Neural cell (in vitro differentiated cells): Measurements from ENCODE around the gene CYP20A1. TPM values are rescaled to one million over a fixed set of nuclear protein-coding genes. Genes with fewer than 3 reads are reported as not detected.

Experiments used
- H2AFZ ChIP-seq: fragments of 200-600, 300-800 bp; sonication (generic), shearing (Covaris generic); 2 replicates; pipeline ENCODE4 v1.6.0; 2014; ENCODE audit warnings: low read depth, mild to moderate bottlenecking, antibody characterized with exemption, low read length, moderate library complexity
- H3F3A ChIP-seq: fragments of 200-600 bp; shearing (Covaris generic); 2 replicates; pipeline ENCODE4 v1.6.1; 2016; ENCODE audit warnings: mild to moderate bottlenecking, moderate library complexity, mixed read lengths, antibody characterized with exemption, low read length; ENCODE audit not compliant: insufficient read depth, poor library complexity, severe bottlenecking
- H3K27ac ChIP-seq: fragments of 200-600, 300-800 bp; sonication (generic), shearing (Covaris generic); 2 replicates; pipeline ENCODE4 v1.5.1; 2014; ENCODE audit warnings: mild to moderate bottlenecking, low read length, moderate library complexity
- H3K27me3 ChIP-seq: fragments of 300-800, 200-600 bp; sonication (generic), shearing (Covaris generic); 2 replicates; pipeline ENCODE4 v1.6.0; 2014; ENCODE audit warnings: mild to moderate bottlenecking, low read depth, low read length, moderate library complexity; ENCODE audit not compliant: insufficient read depth
- H3K36me3 ChIP-seq: fragments of 300-800, 200-600 bp; sonication (generic), shearing (Covaris generic); 2 replicates; pipeline ENCODE4 v1.5.1; 2014; ENCODE audit warnings: mild to moderate bottlenecking, antibody characterized with exemption, low read length, moderate library complexity; ENCODE audit not compliant: insufficient read depth
- H3K4me2 ChIP-seq: fragments of 300-800, 200-600 bp; sonication (generic), shearing (Covaris generic); 2 replicates; pipeline ENCODE4 v1.6.0; 2014; ENCODE audit warnings: mild to moderate bottlenecking, low read length
- H3K4me3 ChIP-seq: fragments of 300-800, 200-600 bp; sonication (generic), shearing (Covaris generic); 2 replicates; pipeline ENCODE4 v1.5.1; 2014; ENCODE audit warnings: mild to moderate bottlenecking, low read length, moderate library complexity
- H3K79me2 ChIP-seq: fragments of 200-600 bp; shearing (Covaris generic); replicated peaks from 2 replicates; pipeline ENCODE4 v1.6.0; 2014; ENCODE audit warnings: mild to moderate bottlenecking, low read length, moderate library complexity; ENCODE audit not compliant: insufficient read depth
- H3K9ac ChIP-seq: fragments of 300-800, 200-600 bp; sonication (generic), shearing (Covaris generic); 2 replicates; pipeline ENCODE4 v1.6.1; 2016; ENCODE audit warnings: mild to moderate bottlenecking, low read length, mixed read lengths
- H3K9me2 ChIP-seq: fragments of 200-600 bp; shearing (Covaris generic); 2 replicates; pipeline ENCODE4 v1.6.1; 2016; ENCODE audit warnings: mild to moderate bottlenecking, low read length, mixed read lengths; ENCODE audit not compliant: insufficient read depth
- H3K9me3 ChIP-seq: fragments of 200-600, 300-800 bp; sonication (generic), shearing (Covaris generic); 2 replicates; pipeline ENCODE4 v1.6.1; 2016; ENCODE audit warnings: mild to moderate bottlenecking, mixed run types, low read length, moderate library complexity, mixed read lengths
- H4K20me1 ChIP-seq: fragments of 200-600 bp; shearing (Covaris generic); 2 replicates; pipeline ENCODE4 v1.6.1; 2016; ENCODE audit warnings: mild to moderate bottlenecking, mixed run types; ENCODE audit not compliant: insufficient read depth
- CTCF ChIP-seq: fragments of 450-650 bp; IDR thresholded peaks from 2 replicates; pipeline ENCODE4 v1.5.1; 2014; ENCODE audit warnings: antibody characterized with exemption, mild to moderate bottlenecking, moderate library complexity; ENCODE audit not compliant: poor library complexity, severe bottlenecking
- EP300 ChIP-seq: fragments of 450-650 bp; conservative IDR thresholded peaks from 2 replicates; pipeline ENCODE4 v1.6.1; 2014; ENCODE audit warnings: antibody characterized with exemption, mild to moderate bottlenecking, moderate library complexity; ENCODE audit not compliant: poor library complexity, severe bottlenecking
- EZH2 ChIP-seq: fragments of 200-600, 300-800 bp; shearing (Covaris generic), sonication (generic); IDR thresholded peaks from 2 replicates; pipeline ENCODE4 v1.6.1; 2014; ENCODE audit warnings: antibody characterized with exemption, low read length, borderline replicate concordance, mild to moderate bottlenecking; ENCODE audit not compliant: insufficient read depth, poor library complexity, severe bottlenecking
- MXI1 ChIP-seq: fragments of 450-650 bp; conservative IDR thresholded peaks from 2 replicates; pipeline ENCODE4 v1.6.1; 2014; ENCODE audit warnings: antibody characterized with exemption, mild to moderate bottlenecking; ENCODE audit not compliant: poor library complexity, severe bottlenecking
- POLR2AphosphoS5 ChIP-seq: IDR thresholded peaks from 2 replicates; pipeline ENCODE4 v1.6.1; 2012
- RAD21 ChIP-seq: fragments of 450-650 bp; conservative IDR thresholded peaks from 2 replicates; pipeline ENCODE4 v1.6.1; 2014; ENCODE audit warnings: antibody characterized with exemption, mild to moderate bottlenecking, moderate library complexity
- REST ChIP-seq: IDR thresholded peaks from 2 replicates; pipeline ENCODE4 v1.6.1; 2012; ENCODE audit warnings: borderline replicate concordance
- SMC3 ChIP-seq: fragments of 450-650 bp; conservative IDR thresholded peaks from 2 replicates; pipeline ENCODE4 v1.6.1; 2014; ENCODE audit warnings: antibody characterized with exemption, mild to moderate bottlenecking, moderate library complexity; ENCODE audit not compliant: poor library complexity
- TAF1 ChIP-seq: IDR thresholded peaks from 2 replicates; pipeline ENCODE4 v1.6.1; 2012; ENCODE audit warnings: low read depth
- polyA plus RNA-seq: library from polyadenylated mRNA; depleted of rRNA; stranded (reverse); fragments of >200 nt; gene quantifications from 2 replicates; pipeline ENCODE4 v1.2.3, GENCODE V29; 2014

CYP20A1 gene
- polyA plus RNA-seq, 1 donor from 2014 or later: 12.9 TPM

- Histone ChIP-seq H3K9ac (no peak overlapping the region), H4K20me1 (peaks cover 3% of the 10 kb centered on the region)
These were observed 99.5 kb downstream of the CYP20A1 start for GRCh38 chr2:203338322-203338721.

GRCh38 chr2:203340791-203341487 lies 102.1 kb downstream of the CYP20A1 start:
- no peak overlapping the region for H3K27ac ChIP-seq
- TF ChIP-seq EZH2 (no peak), SMC3 (no peak), CTCF (no peak), MXI1 (no peak), EP300 (no peak), POLR2AphosphoS5 (no peak)

More at GRCh38 chr2:203338322-203338721, 99.5 kb downstream of the CYP20A1 start:
- TF ChIP-seq REST (no peak), EZH2 (no peak), SMC3 (no peak), CTCF (no peak), POLR2AphosphoS5 (no peak), TAF1 (no peak), EP300 (no peak), MXI1 (no peak), RAD21 (no peak)
- Histone ChIP-seq H3K27ac (no peak overlapping the region), H3K36me3 (no peaks in the 10 kb centered on the region), H3K4me2 (no peak overlapping the region), H3K27me3 (no peaks in the 10 kb centered on the region), H3K9me2 (no peaks in the 10 kb centered on the region), H3K9me3 (no peaks in the 10 kb centered on the region), H3K4me3 (no peak overlapping the region), H3K79me2 (peaks cover 88% of the 10 kb centered on the region), H3F3A (no peaks in the 10 kb centered on the region), H2AFZ (no peak overlapping the region)

More at GRCh38 chr2:203340791-203341487, 102.1 kb downstream of the CYP20A1 start:
- Histone ChIP-seq H2AFZ (no peak overlapping the region), H3K4me2 (no peak overlapping the region), H4K20me1 (peaks cover under 1% of the 10 kb centered on the region), H3K4me3 (no peak overlapping the region), H3K36me3 (no peaks in the 10 kb centered on the region), H3K9ac (no peak overlapping the region), H3K79me2 (peaks cover 81% of the 10 kb centered on the region), H3K9me2 (no peaks in the 10 kb centered on the region), H3K9me3 (no peaks in the 10 kb centered on the region), H3F3A (no peaks in the 10 kb centered on the region), H3K27me3 (no peaks in the 10 kb centered on the region)
